Mesendoderm (in vitro differentiated cells): ENCODE data around the gene COX5A.
A peak's percentile ranks its signal among the peaks of the same experiment; 100 is the strongest.

Experiments
- DNase-seq: peaks from one replicate; pipeline ENCODE4 v3.0.0; 2013
- H2AK5ac ChIP-seq: 2 replicates; pipeline ENCODE4 v1.6.1; 2013; ENCODE audit warnings: low read length, inconsistent platforms
- H2BK120ac ChIP-seq: 2 replicates; pipeline ENCODE4 v1.6.1; 2013; ENCODE audit warnings: low read depth, mild to moderate bottlenecking, low read length, moderate library complexity, mixed read lengths
- H2BK15ac ChIP-seq: replicated peaks from 2 replicates; pipeline ENCODE4 v1.6.1; 2013; ENCODE audit warnings: low read depth, mild to moderate bottlenecking, moderate library complexity
- H2BK5ac ChIP-seq: 2 replicates; pipeline ENCODE4 v1.6.1; 2013; ENCODE audit warnings: low read length, inconsistent platforms
- H3K18ac ChIP-seq: 2 replicates; pipeline ENCODE4 v1.6.1; 2013; ENCODE audit warnings: mild to moderate bottlenecking, low read length, mixed read lengths
- H3K23ac ChIP-seq: one replicate; pipeline ENCODE4 v1.6.1; 2013; ENCODE audit warnings: low read length
- H3K27ac ChIP-seq: 2 replicates; pipeline ENCODE4 v1.5.1; 2013; ENCODE audit warnings: low read depth, mild to moderate bottlenecking, inconsistent platforms, low read length, moderate library complexity
- H3K27me3 ChIP-seq: 2 replicates; pipeline ENCODE4 v1.6.1; 2013; ENCODE audit warnings: low read length, control low read depth, mild to moderate bottlenecking, inconsistent platforms; ENCODE audit not compliant: insufficient read depth, poor library complexity
- H3K36me3 ChIP-seq: 2 replicates; pipeline ENCODE4 v1.6.1; 2013; ENCODE audit warnings: low read length, inconsistent platforms; ENCODE audit not compliant: control insufficient read depth, insufficient read depth
- H3K4ac ChIP-seq: one replicate; pipeline ENCODE4 v1.6.1; 2013; ENCODE audit warnings: low read depth, mild to moderate bottlenecking, low read length, moderate library complexity
- H3K4me1 ChIP-seq: 2 replicates; pipeline ENCODE4 v1.6.1; 2013; ENCODE audit warnings: low read depth, low read length, inconsistent platforms; ENCODE audit not compliant: control insufficient read depth
- H3K4me2 ChIP-seq: 2 replicates; pipeline ENCODE4 v1.6.1; 2013; ENCODE audit warnings: low read length
- H3K4me3 ChIP-seq: 2 replicates; pipeline ENCODE4 v1.5.1; 2013; ENCODE audit warnings: mild to moderate bottlenecking, low read length
- H3K56ac ChIP-seq: one replicate; pipeline ENCODE4 v1.6.1; 2013; ENCODE audit warnings: low read length
- H3K79me1 ChIP-seq: 2 replicates; pipeline ENCODE4 v1.6.1; 2013; ENCODE audit warnings: low read length, inconsistent platforms
- H3K79me2 ChIP-seq: 2 replicates; pipeline ENCODE4 v1.6.1; 2013; ENCODE audit warnings: mild to moderate bottlenecking, low read length; ENCODE audit not compliant: control insufficient read depth, insufficient read depth
- H3K9ac ChIP-seq: 2 replicates; pipeline ENCODE4 v1.6.1; 2013; ENCODE audit warnings: low read length, inconsistent platforms
- H4K5ac ChIP-seq: one replicate; pipeline ENCODE4 v1.6.1; 2013; ENCODE audit warnings: low read length
- H4K8ac ChIP-seq: one replicate; pipeline ENCODE4 v1.6.1; 2013; ENCODE audit warnings: low read depth, mild to moderate bottlenecking, control low read depth, low read length, moderate library complexity
- WGBS: extraction: QIAGEN DNeasy Blood & Tissue Kit; methylation state at CpG from one replicate; pipeline ENCODE4 v1.1.7; 2013; ENCODE audit warnings: low lambda C conversion rate, missing lambda C conversion rate; ENCODE audit not compliant: insufficient coverage; ENCODE audit errors: extremely low coverage; 5-methylcytosine and 5-hydroxymethylcytosine counted together

COX5A gene

GRCh38 chr15:74884428-74885223, 53.2 kb downstream of the COX5A start:
- Histone ChIP-seq H3K18ac (no peak overlapping the region), H2BK15ac (no peak overlapping the region), H3K23ac (no peak overlapping the region), H3K56ac (no peak overlapping the region), H3K4me2 (no peak overlapping the region), H3K4me1 (peaks cover 5% of the 10 kb centered on the region), H3K36me3 (no peaks in the 10 kb centered on the region), H3K79me2 (no peaks in the 10 kb centered on the region), H3K27me3 (no peaks in the 10 kb centered on the region), H3K79me1 (no peaks in the 10 kb centered on the region), H3K4me3 (no peak overlapping the region), H4K5ac (no peak overlapping the region), H3K9ac (no peak overlapping the region), H3K27ac (no peak overlapping the region), H2BK5ac (no peak overlapping the region), H2AK5ac (no peak overlapping the region), H4K8ac (no peak overlapping the region), H2BK120ac (no peak overlapping the region), H3K4ac (no peak overlapping the region)
- WGBS = no CpG with 5 or more reads among the region's 4 CpGs
- peak; percentile 45 for DNase-seq

GRCh38 chr15:74882528-74882927, 55.3 kb downstream of the COX5A start:
- Histone ChIP-seq H3K56ac (no peak overlapping the region), H4K8ac (no peak overlapping the region), H3K4ac (no peak overlapping the region), H2BK120ac (no peak overlapping the region), H2AK5ac (no peak overlapping the region), H3K27ac (no peak overlapping the region), H3K27me3 (no peaks in the 10 kb centered on the region), H3K9ac (no peak overlapping the region), H2BK15ac (no peak overlapping the region), H3K4me2 (no peak overlapping the region), H3K79me1 (no peaks in the 10 kb centered on the region), H3K18ac (no peak overlapping the region), H3K4me3 (no peak overlapping the region), H4K5ac (no peak overlapping the region), H3K4me1 (no peaks in the 10 kb centered on the region), H3K36me3 (no peaks in the 10 kb centered on the region), H2BK5ac (no peak overlapping the region), H3K79me2 (no peaks in the 10 kb centered on the region), H3K23ac (no peak overlapping the region)
- no CpG with 5 or more reads among the region's 6 CpGs for WGBS
- DNase-seq = peak; percentile 25

GRCh38 chr15:74878273-74878672, 59.6 kb downstream of the COX5A start:
- Histone ChIP-seq H2BK15ac (no peak overlapping the region), H3K27ac (no peak overlapping the region), H2AK5ac (no peak overlapping the region), H3K27me3 (no peaks in the 10 kb centered on the region), H2BK120ac (no peak overlapping the region), H3K4me3 (no peak overlapping the region), H3K9ac (no peak overlapping the region), H4K8ac (no peak overlapping the region), H4K5ac (no peak overlapping the region), H2BK5ac (no peak overlapping the region), H3K23ac (no peak overlapping the region), H3K18ac (no peak overlapping the region), H3K4me2 (no peak overlapping the region), H3K79me2 (no peaks in the 10 kb centered on the region), H3K4ac (no peak overlapping the region), H3K79me1 (no peaks in the 10 kb centered on the region), H3K36me3 (no peaks in the 10 kb centered on the region), H3K4me1 (no peaks in the 10 kb centered on the region), H3K56ac (no peak overlapping the region)
- no CpG with 5 or more reads among the region's 4 CpGs for WGBS
- no peak for DNase-seq

- Histone ChIP-seq H2BK15ac (no peak overlapping the region), H3K27me3 (no peaks in the 10 kb centered on the region), H2BK120ac (no peak overlapping the region), H3K36me3 (no peaks in the 10 kb centered on the region), H3K9ac (peak overlapping the region; percentile 72), H3K79me1 (no peaks in the 10 kb centered on the region), H3K23ac (no peak overlapping the region), H3K79me2 (peaks cover 12% of the 10 kb centered on the region), H3K18ac (no peak overlapping the region), H3K27ac (no peak overlapping the region), H3K4me1 (peaks cover 2% of the 10 kb centered on the region), H4K5ac (no peak overlapping the region), H3K4me3 (peak overlapping the region; percentile 1), H2AK5ac (no peak overlapping the region), H4K8ac (no peak overlapping the region), H2BK5ac (no peak overlapping the region), H3K4me2 (peak overlapping the region; percentile 43), H3K56ac (peak overlapping the region; percentile 51), H3K4ac (no peak overlapping the region)
- WGBS = no CpG with 5 or more reads among the region's 16 CpGs
- peak; percentile 67 for DNase-seq
Observed at GRCh38 chr15:74873756-74874424, 64.0 kb downstream of the COX5A start.

GRCh38 chr15:74873036-74873755, 64.7 kb downstream of the COX5A start, which contains the start of gene SCAMP2:
Gene SCAMP2 (minus strand): TSS chr15:74873365. CDS start chr15:74873255, 110 bp downstream.
- Histone ChIP-seq H3K4me1 (peaks cover 2% of the 10 kb centered on the region), H3K23ac (no peak within 1 kb of the TSS), H3K4ac (no peak within 1 kb of the TSS), H3K4me2 (peak within 1 kb of the TSS; percentile 43), H3K79me2 (peaks cover 15% of the 10 kb centered on the region), H4K5ac (no peak within 1 kb of the TSS), H2BK120ac (no peak within 1 kb of the TSS), H3K79me1 (peaks cover under 1% of the 10 kb centered on the region), H3K27me3 (no peaks in the 10 kb centered on the region), H4K8ac (no peak within 1 kb of the TSS), H3K18ac (peak within 1 kb of the TSS; percentile 18), H3K9ac (peak within 1 kb of the TSS; percentile 82), H3K36me3 (no peaks in the 10 kb centered on the region), H3K27ac (no peak within 1 kb of the TSS), H2AK5ac (no peak within 1 kb of the TSS), H3K56ac (peak within 1 kb of the TSS; percentile 90), H2BK5ac (no peak within 1 kb of the TSS), H2BK15ac (no peak within 1 kb of the TSS), H3K4me3 (peak within 1 kb of the TSS; percentile 79)
- no CpG with 5 or more reads among the region's 52 CpGs for WGBS
- DNase-seq = peak; percentile 97
